H9 (cell line): Measurements from ENCODE around the gene HHAT. TPM values are rescaled to one million over a fixed set of nuclear protein-coding genes. Genes with fewer than 3 reads are reported as not detected.

Experiments
- DNase-seq: peaks from one replicate; pipeline ENCODE4 v3.0.0-alpha.2; 2017
- H2AFZ ChIP-seq: one replicate; pipeline ENCODE4 v1.6.1; 2013; ENCODE audit warnings: mild to moderate bottlenecking, low read length, control low read depth, moderate library complexity
- H2AK5ac ChIP-seq: 2 replicates; pipeline ENCODE4 v1.6.1; 2013; ENCODE audit warnings: low read length, control low read depth, mixed read lengths; ENCODE audit not compliant: insufficient read length
- H2BK120ac ChIP-seq: one replicate; pipeline ENCODE4 v1.6.1; 2013; ENCODE audit warnings: low read depth, mild to moderate bottlenecking, low read length, control low read depth, inconsistent platforms; ENCODE audit not compliant: poor library complexity, severe bottlenecking
- H2BK12ac ChIP-seq: 2 replicates; pipeline ENCODE4 v1.6.1; 2013; ENCODE audit warnings: low read length, control low read depth, mixed read lengths, low read depth; ENCODE audit not compliant: insufficient read length
- H2BK15ac ChIP-seq: 2 replicates; pipeline ENCODE4 v1.6.1; 2013; ENCODE audit warnings: low read depth, low read length, control low read depth
- H2BK20ac ChIP-seq: one replicate; pipeline ENCODE4 v1.6.1; 2013; ENCODE audit warnings: low read depth, mild to moderate bottlenecking, low read length, control low read depth, inconsistent platforms; ENCODE audit not compliant: poor library complexity, severe bottlenecking
- H2BK5ac ChIP-seq: 2 replicates; pipeline ENCODE4 v1.6.1; 2013; ENCODE audit warnings: low read length, control low read depth, mixed read lengths; ENCODE audit not compliant: insufficient read length
- H3K14ac ChIP-seq: 2 replicates; pipeline ENCODE4 v1.6.1; 2013; ENCODE audit warnings: low read length, control low read depth; ENCODE audit not compliant: insufficient read depth
- H3K18ac ChIP-seq: 2 replicates; pipeline ENCODE4 v1.6.1; 2013; ENCODE audit warnings: low read depth, mild to moderate bottlenecking, mixed read lengths, low read length, control low read depth; ENCODE audit not compliant: insufficient read length
- H3K23ac ChIP-seq: 2 replicates; pipeline ENCODE4 v1.6.1; 2013; ENCODE audit warnings: low read length, control low read depth, mixed read lengths, low read depth; ENCODE audit not compliant: insufficient read length
- H3K23me2 ChIP-seq: 2 replicates; pipeline ENCODE4 v1.6.1; 2013; ENCODE audit warnings: low read depth, mild to moderate bottlenecking, mixed read lengths, low read length, control low read depth; ENCODE audit not compliant: insufficient read length, poor library complexity, severe bottlenecking
- H3K27ac ChIP-seq: 2 replicates; pipeline ENCODE4 v1.5.1; 2013; ENCODE audit warnings: low read length, control low read depth, mixed read lengths, low read depth; ENCODE audit not compliant: insufficient read length
- H3K27me3 ChIP-seq: 2 replicates; pipeline ENCODE4 v1.6.1; 2013; ENCODE audit warnings: low read length, control low read depth, inconsistent platforms; ENCODE audit not compliant: insufficient read depth
- H3K4ac ChIP-seq: 2 replicates; pipeline ENCODE4 v1.6.1; 2013; ENCODE audit warnings: low read depth, mild to moderate bottlenecking, control low read depth, inconsistent platforms, low read length, moderate library complexity
- H3K4me1 ChIP-seq: 2 replicates; pipeline ENCODE4 v1.6.1; 2013; ENCODE audit warnings: low read length, control low read depth, inconsistent platforms; ENCODE audit not compliant: insufficient read depth
- H3K4me2 ChIP-seq: 2 replicates; pipeline ENCODE4 v1.6.1; 2013; ENCODE audit warnings: low read length, control low read depth, mixed read lengths; ENCODE audit not compliant: insufficient read length, insufficient read depth
- H3K56ac ChIP-seq: 2 replicates; pipeline ENCODE4 v1.6.1; 2013; ENCODE audit warnings: low read depth, mild to moderate bottlenecking, mixed read lengths, low read length, control low read depth; ENCODE audit not compliant: insufficient read length
- H3K79me1 ChIP-seq: 2 replicates; pipeline ENCODE4 v1.6.1; 2013; ENCODE audit warnings: low read depth, mild to moderate bottlenecking, moderate library complexity, low read length, control low read depth, inconsistent platforms; ENCODE audit not compliant: insufficient read depth, poor library complexity, severe bottlenecking
- H3K79me2 ChIP-seq: 2 replicates; pipeline ENCODE4 v1.6.1; 2013; ENCODE audit warnings: low read length, control low read depth, inconsistent platforms; ENCODE audit not compliant: insufficient read depth
- H3K9ac ChIP-seq: 2 replicates; pipeline ENCODE4 v1.6.1; 2013; ENCODE audit warnings: low read length, control low read depth, mixed read lengths; ENCODE audit not compliant: insufficient read length; ENCODE audit errors: extremely low read depth
- H3K9me3 ChIP-seq: one replicate; pipeline ENCODE4 v1.6.1; 2013; ENCODE audit warnings: low read depth, low read length, inconsistent platforms; ENCODE audit not compliant: control insufficient read depth
- H3T11ph ChIP-seq: one replicate; pipeline ENCODE4 v1.6.1; 2013; ENCODE audit warnings: mild to moderate bottlenecking, low read length, control low read depth, inconsistent platforms
- H4K20me1 ChIP-seq: one replicate; pipeline ENCODE4 v1.6.1; 2013; ENCODE audit not compliant: control insufficient read depth, insufficient read length, insufficient read depth
- H4K5ac ChIP-seq: 2 replicates; pipeline ENCODE4 v1.6.1; 2013; ENCODE audit warnings: low read depth, mild to moderate bottlenecking, mixed read lengths, low read length, control low read depth; ENCODE audit not compliant: insufficient read length
- H4K8ac ChIP-seq: replicated peaks from 2 replicates; pipeline ENCODE4 v1.6.1; 2013; ENCODE audit warnings: low read length, control low read depth, mixed read lengths, low read depth; ENCODE audit not compliant: insufficient read length
- H4K91ac ChIP-seq: 2 replicates; pipeline ENCODE4 v1.6.1; 2013; ENCODE audit warnings: low read depth, mild to moderate bottlenecking, moderate library complexity, mixed read lengths, low read length, control low read depth; ENCODE audit not compliant: insufficient read length
- H3K27ac Mint-ChIP-seq, 3 experiments: 2 replicates in 2 of 3; 3 replicates in 1 of 3; pipeline ENCODE4 v1.8.0; 2020 to 2021; ENCODE audit warnings: mixed read lengths in 3 of 3, mild to moderate bottlenecking in 1 of 3, moderate library complexity in 1 of 3
- H3K27me3 Mint-ChIP-seq: 2 replicates; pipeline ENCODE4 v1.8.0; 2021; ENCODE audit warnings: low read depth, mild to moderate bottlenecking, moderate library complexity, mixed read lengths
- H3K36me3 Mint-ChIP-seq, 3 experiments: 2 replicates in 2 of 3; 3 replicates in 1 of 3; pipeline ENCODE4 v1.8.0; 2020 to 2021; ENCODE audit warnings: low read depth in 3 of 3, mixed read lengths in 3 of 3; ENCODE audit not compliant: insufficient read depth in 1 of 3
- H3K4me1 Mint-ChIP-seq, 2 experiments: 2 replicates each; pipeline ENCODE4 v1.8.0; 2020; ENCODE audit warnings: mixed read lengths in 2 of 2
- H3K4me3 Mint-ChIP-seq, 2 experiments: 2 replicates in 1 of 2; 3 replicates in 1 of 2; pipeline ENCODE4 v1.8.0; 2020 to 2021; ENCODE audit warnings: mild to moderate bottlenecking in 2 of 2, mixed read lengths in 2 of 2, moderate library complexity in 1 of 2
- H3K9me3 Mint-ChIP-seq, 2 experiments: 2 replicates in 1 of 2; 3 replicates in 1 of 2; pipeline ENCODE4 v1.8.0; 2020; ENCODE audit warnings: mild to moderate bottlenecking in 2 of 2, mixed read lengths in 2 of 2, moderate library complexity in 1 of 2
- WGBS: extraction: QIAGEN DNeasy Blood & Tissue Kit; methylation state at CpG from one replicate; pipeline ENCODE4 v1.1.7; 2013; ENCODE audit warnings: missing lambda C conversion rate, low lambda C conversion rate, mixed read lengths; ENCODE audit not compliant: insufficient read length; ENCODE audit errors: extremely low coverage; 5-methylcytosine and 5-hydroxymethylcytosine counted together
- total RNA-seq: library from RNA; stranded (reverse); gene quantifications from 2 replicates; pipeline ENCODE4 v1.2.1, GENCODE V29; 2021
- TF ChIP-seq, protein P1 (sequence below): fragments of 200-600 bp; sonication (generic); conservative IDR thresholded peaks from 3 replicates; pipeline ENCODE4 v1.8.0; 2021; ENCODE audit warnings: antibody characterized with exemption, mild to moderate bottlenecking

HHAT gene
- total RNA-seq, 1 experiment from 2014 or later: 0.48 TPM

DNA sequence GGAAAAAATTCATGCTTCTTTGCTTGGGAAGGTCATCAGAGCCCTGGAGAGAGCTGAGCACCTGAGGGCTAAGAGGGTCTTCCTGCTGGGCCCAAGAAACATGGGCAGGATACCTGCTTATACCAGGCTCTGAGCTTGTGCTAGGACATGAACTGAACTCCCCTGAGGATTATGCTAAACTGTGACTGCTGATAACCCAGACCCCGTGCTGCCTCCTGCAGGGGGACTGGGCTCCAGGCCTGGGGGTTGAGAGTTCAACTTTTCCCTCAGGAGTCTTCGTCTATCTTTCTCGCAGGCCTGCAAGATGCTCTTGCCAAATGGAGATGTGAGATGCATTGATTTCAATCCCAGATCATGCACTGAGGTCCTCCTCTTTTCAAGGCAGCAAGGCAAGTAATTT lies 368.5 kb downstream of the HHAT start:
- H2BK12ac ChIP-seq: no peak overlapping the region
- H3K56ac ChIP-seq: no peak overlapping the region
- H3K27me3 ChIP-seq: no peaks in the 10 kb centered on the region
- Mint-ChIP-seq H3K27me3 (no peaks in the 10 kb centered on the region), H3K9me3 (no peaks in the 10 kb centered on the region; a peak in 1 of 5 replicates), H3K4me1 (peaks cover 4% of the 10 kb centered on the region in 2 experiments; a peak in 2 of 4 replicates), H3K27ac (no peak overlapping the region), H3K36me3 (peaks cover 0 to 7% (median 0%) of the 10 kb centered on the region in 3 experiments; a peak in 2 of 7 replicates), H3K4me3 (no peak overlapping the region)
- H4K5ac ChIP-seq: no peak overlapping the region
- no peak overlapping the region for H3K9ac ChIP-seq
- no peak overlapping the region for H3K18ac ChIP-seq
- no peak overlapping the region for H2BK15ac ChIP-seq
- TF ChIP-seq, protein P1, sequence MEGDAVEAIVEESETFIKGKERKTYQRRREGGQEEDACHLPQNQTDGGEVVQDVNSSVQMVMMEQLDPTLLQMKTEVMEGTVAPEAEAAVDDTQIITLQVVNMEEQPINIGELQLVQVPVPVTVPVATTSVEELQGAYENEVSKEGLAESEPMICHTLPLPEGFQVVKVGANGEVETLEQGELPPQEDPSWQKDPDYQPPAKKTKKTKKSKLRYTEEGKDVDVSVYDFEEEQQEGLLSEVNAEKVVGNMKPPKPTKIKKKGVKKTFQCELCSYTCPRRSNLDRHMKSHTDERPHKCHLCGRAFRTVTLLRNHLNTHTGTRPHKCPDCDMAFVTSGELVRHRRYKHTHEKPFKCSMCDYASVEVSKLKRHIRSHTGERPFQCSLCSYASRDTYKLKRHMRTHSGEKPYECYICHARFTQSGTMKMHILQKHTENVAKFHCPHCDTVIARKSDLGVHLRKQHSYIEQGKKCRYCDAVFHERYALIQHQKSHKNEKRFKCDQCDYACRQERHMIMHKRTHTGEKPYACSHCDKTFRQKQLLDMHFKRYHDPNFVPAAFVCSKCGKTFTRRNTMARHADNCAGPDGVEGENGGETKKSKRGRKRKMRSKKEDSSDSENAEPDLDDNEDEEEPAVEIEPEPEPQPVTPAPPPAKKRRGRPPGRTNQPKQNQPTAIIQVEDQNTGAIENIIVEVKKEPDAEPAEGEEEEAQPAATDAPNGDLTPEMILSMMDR: no peak; the same call in 2 of the 3 replicates
- no peak overlapping the region for H2BK20ac ChIP-seq
- no CpG with 5 or more reads among the region's 3 CpGs for WGBS
- H4K8ac ChIP-seq: no peak overlapping the region
- no peak overlapping the region for H2AK5ac ChIP-seq
- H3K27ac ChIP-seq: no peak overlapping the region
- H3K79me2 ChIP-seq: no peaks in the 10 kb centered on the region
- no peak overlapping the region for H2BK5ac ChIP-seq
- no peak overlapping the region for H4K91ac ChIP-seq
- H3K23ac ChIP-seq: no peak overlapping the region
- H2AFZ ChIP-seq: no peak overlapping the region
- H3K14ac ChIP-seq: no peak overlapping the region
- H3K4ac ChIP-seq: no peak overlapping the region
- no peak overlapping the region for H3K4me2 ChIP-seq
- H3T11ph ChIP-seq: no peak overlapping the region
- H3K79me1 ChIP-seq: no peaks in the 10 kb centered on the region
- no peaks in the 10 kb centered on the region for H4K20me1 ChIP-seq
- no peaks in the 10 kb centered on the region for H3K23me2 ChIP-seq
- no peak overlapping the region for H2BK120ac ChIP-seq
- no peaks in the 10 kb centered on the region for H3K4me1 ChIP-seq
- no peaks in the 10 kb centered on the region for H3K9me3 ChIP-seq
- no peak for DNase-seq
